Fibroblast of villous mesenchyme (primary cell): ENCODE measurements around the gene ADAMTS4. TPM values are rescaled to one million over a fixed set of nuclear protein-coding genes. Genes with fewer than 3 reads are reported as not detected.

Experiments used
- DNase-seq: peaks from one replicate; pipeline ENCODE4 v3.0.0-alpha.2; 2010; ENCODE audit warnings: low read depth
- H3K4me3 ChIP-seq: 2 replicates; pipeline ENCODE4 v1.5.1; 2011; ENCODE audit warnings: low read depth, mild to moderate bottlenecking, low read length
- CTCF ChIP-seq: IDR thresholded peaks from 2 replicates; pipeline ENCODE4 v1.5.1; 2012; ENCODE audit warnings: low read depth, mild to moderate bottlenecking, low read length; ENCODE audit not compliant: insufficient read depth
- total RNA-seq: library from RNA; depleted of rRNA; stranded (reverse); fragments of >200 nt; gene quantifications from 2 replicates; pipeline ENCODE4 v1.2.3, GENCODE V29; 2012

Gene ADAMTS4
- total RNA-seq, 1 donor: 8.2 TPM

- peak; percentile 99 for DNase-seq
- peak within 1 kb of the TSS; percentile 87 for H3K4me3 ChIP-seq
- peak; percentile 45 for TF ChIP-seq CTCF
Measured at GRCh38 chr1:161165742-161166668, 32.8 kb downstream of the ADAMTS4 start, which contains the start of gene PPOX. Gene PPOX, plus strand, starts transcription at chr1:161166426. Its CDS starts 422 bp downstream, at chr1:161166848.

- no peak for DNase-seq
Measured at GRCh38 chr1:161164901-161165610, 33.8 kb downstream of the ADAMTS4 start.

GRCh38 chr1:161163793-161164192 is 35.1 kb downstream of the ADAMTS4 start:
- no peak overlapping the region for H3K4me3 ChIP-seq
- no peak for DNase-seq
- no peak for TF ChIP-seq CTCF

More at GRCh38 chr1:161164901-161165610, 33.8 kb downstream of the ADAMTS4 start:
- no peak for TF ChIP-seq CTCF
- H3K4me3 ChIP-seq: peak overlapping the region; percentile 87

- no peak for DNase-seq
- H3K4me3 ChIP-seq: no peak overlapping the region
- TF ChIP-seq CTCF: no peak
Measured at GRCh38 chr1:161162806-161163205, 36.0 kb downstream of the ADAMTS4 start.

DNA sequence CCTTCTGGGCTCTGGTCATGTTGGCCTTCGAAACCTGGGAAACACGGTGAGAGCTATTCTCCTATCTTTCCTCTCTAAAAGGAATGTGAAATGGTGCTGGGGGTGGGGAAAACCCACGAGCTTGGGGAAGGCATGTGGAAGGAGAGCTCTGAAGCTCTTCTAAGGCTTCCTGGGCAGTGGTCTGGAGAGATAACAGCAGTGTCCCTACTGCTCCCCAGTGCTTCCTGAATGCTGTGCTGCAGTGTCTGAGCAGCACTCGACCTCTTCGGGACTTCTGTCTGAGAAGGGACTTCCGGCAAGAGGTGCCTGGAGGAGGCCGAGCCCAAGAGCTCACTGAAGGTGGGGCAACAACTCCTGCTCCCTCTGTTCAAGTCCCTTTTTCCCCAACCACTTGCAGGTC is 36.8 kb downstream of the ADAMTS4 start:
- no peak for DNase-seq
- no peak overlapping the region for H3K4me3 ChIP-seq
- TF ChIP-seq CTCF: no peak

DNA sequence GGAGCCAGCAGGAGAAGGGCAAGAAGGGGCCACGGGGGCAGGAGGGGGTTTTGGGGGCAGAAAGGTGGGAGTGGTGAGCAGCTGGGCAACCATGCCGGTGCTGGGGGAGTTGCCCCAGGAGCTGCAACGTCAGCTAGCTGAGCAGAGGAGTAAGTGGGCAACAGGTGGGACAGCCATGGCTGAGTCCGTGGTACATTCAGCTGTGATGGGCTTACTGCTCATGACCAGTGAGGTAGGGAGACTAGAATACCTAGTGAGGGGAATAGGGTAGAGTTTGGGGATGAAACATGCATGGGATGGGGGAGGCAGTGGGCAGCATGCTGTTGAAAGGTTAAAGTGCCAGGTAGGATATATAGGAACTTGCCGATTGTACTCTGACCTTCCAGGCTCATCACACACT is 37.2 kb downstream of the ADAMTS4 start:
- no peak for DNase-seq

More for the DNA sequence above, 37.2 kb downstream of the ADAMTS4 start:
- H3K4me3 ChIP-seq: no peak overlapping the region
- no peak for TF ChIP-seq CTCF
